Fibroblast of lung (primary cell): ENCODE measurements around the gene PHYHD1. TPM values are rescaled to one million over a fixed set of nuclear protein-coding genes. Genes with fewer than 3 reads are reported as not detected.

Experiments
- DNase-seq, 2 donors: peaks; one replicate each; pipeline versions ENCODE4 v3.0.0 to v3.0.0-alpha.2; 2010; ENCODE audit warnings: low read depth in 2 of 2
- H2AFZ ChIP-seq: 2 replicates; pipeline ENCODE4 v1.5.1; 2012; ENCODE audit warnings: low read length, control low read depth, inconsistent platforms
- H3K27ac ChIP-seq: 2 replicates; pipeline ENCODE4 v1.5.1; 2011; ENCODE audit warnings: low read length, control low read depth; ENCODE audit not compliant: insufficient read depth
- H3K27me3 ChIP-seq: 2 replicates; pipeline ENCODE4 v1.5.1; 2011; ENCODE audit warnings: mild to moderate bottlenecking, low read length; ENCODE audit not compliant: control insufficient read depth, insufficient read depth
- H3K36me3 ChIP-seq: 2 replicates; pipeline ENCODE4 v1.5.1; 2011; ENCODE audit warnings: low read length; ENCODE audit not compliant: control insufficient read depth, insufficient read depth
- H3K4me1 ChIP-seq: 2 replicates; pipeline ENCODE4 v1.5.1; 2011; ENCODE audit warnings: low read length; ENCODE audit not compliant: control insufficient read depth, insufficient read depth; ENCODE audit errors: extremely low read depth
- H3K4me2 ChIP-seq: 2 replicates; pipeline ENCODE4 v1.5.1; 2011; ENCODE audit warnings: low read length, control low read depth; ENCODE audit not compliant: insufficient read depth; ENCODE audit errors: extremely low read depth
- H3K4me3 ChIP-seq, 4 experiments: fragments of 200-600 bp in 1 of 4; sonication (generic) in 1 of 4; replicated peaks in 1 of 4; 2 replicates each; pipeline ENCODE4 v1.5.1; 2011 to 2016; ENCODE audit warnings: low read length in 4 of 4, low read depth in 3 of 4, mild to moderate bottlenecking in 3 of 4, control low read depth in 2 of 4, inconsistent platforms in 1 of 4, mixed read lengths in 1 of 4; ENCODE audit not compliant: insufficient read depth in 1 of 4; ENCODE audit errors: control extremely low read depth in 1 of 4
- H3K79me2 ChIP-seq: 2 replicates; pipeline ENCODE4 v1.5.1; 2012; ENCODE audit warnings: mild to moderate bottlenecking, low read length, inconsistent platforms; ENCODE audit not compliant: control insufficient read depth, insufficient read depth
- H3K9ac ChIP-seq: 2 replicates; pipeline ENCODE4 v1.5.1; 2011; ENCODE audit warnings: mild to moderate bottlenecking, low read length, control low read depth; ENCODE audit not compliant: insufficient read depth
- H3K9me3 ChIP-seq: 2 replicates; pipeline ENCODE4 v1.5.1; 2012; ENCODE audit warnings: low read depth, low read length; ENCODE audit not compliant: control insufficient read depth, insufficient read depth
- H4K20me1 ChIP-seq: 2 replicates; pipeline ENCODE4 v1.5.1; 2011; ENCODE audit warnings: low read length; ENCODE audit not compliant: control insufficient read depth, insufficient read depth; ENCODE audit errors: extremely low read depth
- EZH2 ChIP-seq: IDR thresholded peaks from 2 replicates; pipeline ENCODE4 v1.5.1; 2012; ENCODE audit warnings: low read length, control low read depth, mild to moderate bottlenecking; ENCODE audit errors: missing control alignments
- polyA minus RNA-seq: library from RNA; depleted of rRNA, polyadenylated mRNA; stranded (reverse); fragments of >200 nt; gene quantifications from 2 replicates; pipeline ENCODE4 v1.2.3, GENCODE V29; 2011; ENCODE audit warnings: low replicate concordance
- polyA plus RNA-seq, 2 donors: library from polyadenylated mRNA; depleted of rRNA in 1 of 2; stranded (reverse) in 1 of 2; unstranded in 1 of 2; fragments of >200 nt; gene quantifications; 2 replicates each; pipeline ENCODE4 v1.2.1, GENCODE V29; 2011 to 2012; ENCODE audit warnings: missing spikeins in 1 of 2
- total RNA-seq: library from RNA; depleted of rRNA; stranded (reverse); fragments of >200 nt; gene quantifications from 2 replicates; pipeline ENCODE4 v1.2.1, GENCODE V29; 2014
- TF ChIP-seq, protein P1 (sequence below), 2 donors: IDR thresholded peaks in 1 of 2; conservative IDR thresholded peaks in 1 of 2; 1 replicate in 1 of 2; 2 replicates in 1 of 2; pipeline ENCODE4 v1.5.1; 2011 to 2012; ENCODE audit warnings: low read length in 2 of 2, control low read depth in 1 of 2, inconsistent platforms in 1 of 2, low read depth in 1 of 2, mild to moderate bottlenecking in 1 of 2

Gene PHYHD1
- total RNA-seq (12.3 and 20.0 TPM in 2 replicates), polyA plus RNA-seq (9.8 and 17.7 TPM in 2 replicates), polyA minus RNA-seq (11.7 and 28.1 TPM in 2 replicates)
- polyA plus RNA-seq (2012), result 11.0 and 19.7 TPM in 2 replicates

DNA sequence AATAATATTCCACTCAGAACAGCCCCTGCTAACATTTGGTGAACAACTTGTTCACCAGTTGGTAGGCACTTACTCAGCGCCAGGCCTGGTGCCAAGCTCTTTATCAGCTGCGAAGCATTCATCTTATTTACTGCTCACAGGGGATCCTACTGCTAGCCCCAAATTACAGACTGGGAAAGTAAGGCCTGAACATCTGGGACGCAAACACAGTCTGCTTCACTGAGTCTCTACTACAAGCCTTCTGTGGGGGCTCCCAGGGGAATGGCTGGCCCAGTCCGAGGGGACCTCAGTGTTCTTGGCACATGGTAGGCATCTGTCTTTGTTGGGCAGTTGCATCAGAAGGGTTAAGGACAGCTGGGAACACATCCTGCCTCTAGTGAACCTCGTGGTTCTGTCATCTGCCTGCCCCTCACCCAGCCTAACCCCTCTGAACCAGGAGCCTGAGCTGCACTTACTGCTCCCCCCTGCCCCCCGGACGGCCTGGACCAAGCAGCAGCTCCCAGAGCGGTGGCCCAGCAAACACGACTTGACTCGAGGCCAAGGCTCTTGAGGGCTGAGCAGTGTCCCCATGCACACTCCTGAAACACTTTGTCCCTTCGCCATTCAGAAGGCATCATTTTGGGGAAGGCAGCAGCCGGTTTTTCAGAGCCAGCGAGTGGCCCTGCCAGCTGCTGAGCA is at the start of gene PHYHD1:
Gene PHYHD1 (plus strand): TSS at position 602 of the 678 bp plus-strand sequence. CDS start 1,342 bp downstream, outside the sequence.
- Histone ChIP-seq H3K9me3 (no peaks in the 10 kb centered on the region), H2AFZ (peak within 1 kb of the TSS; percentile 9), H3K36me3 (peaks cover 13% of the 10 kb centered on the region), H3K4me1 (peaks cover 24% of the 10 kb centered on the region), H4K20me1 (no peaks in the 10 kb centered on the region), H3K4me3 (peak within 1 kb of the TSS in 2 of 4 experiments; percentile 64 to 74), H3K79me2 (peaks cover 1% of the 10 kb centered on the region), H3K27me3 (no peaks in the 10 kb centered on the region), H3K9ac (no peak within 1 kb of the TSS), H3K4me2 (peak within 1 kb of the TSS; percentile 63), H3K27ac (peak within 1 kb of the TSS; percentile 64)
- TF ChIP-seq, protein P1, sequence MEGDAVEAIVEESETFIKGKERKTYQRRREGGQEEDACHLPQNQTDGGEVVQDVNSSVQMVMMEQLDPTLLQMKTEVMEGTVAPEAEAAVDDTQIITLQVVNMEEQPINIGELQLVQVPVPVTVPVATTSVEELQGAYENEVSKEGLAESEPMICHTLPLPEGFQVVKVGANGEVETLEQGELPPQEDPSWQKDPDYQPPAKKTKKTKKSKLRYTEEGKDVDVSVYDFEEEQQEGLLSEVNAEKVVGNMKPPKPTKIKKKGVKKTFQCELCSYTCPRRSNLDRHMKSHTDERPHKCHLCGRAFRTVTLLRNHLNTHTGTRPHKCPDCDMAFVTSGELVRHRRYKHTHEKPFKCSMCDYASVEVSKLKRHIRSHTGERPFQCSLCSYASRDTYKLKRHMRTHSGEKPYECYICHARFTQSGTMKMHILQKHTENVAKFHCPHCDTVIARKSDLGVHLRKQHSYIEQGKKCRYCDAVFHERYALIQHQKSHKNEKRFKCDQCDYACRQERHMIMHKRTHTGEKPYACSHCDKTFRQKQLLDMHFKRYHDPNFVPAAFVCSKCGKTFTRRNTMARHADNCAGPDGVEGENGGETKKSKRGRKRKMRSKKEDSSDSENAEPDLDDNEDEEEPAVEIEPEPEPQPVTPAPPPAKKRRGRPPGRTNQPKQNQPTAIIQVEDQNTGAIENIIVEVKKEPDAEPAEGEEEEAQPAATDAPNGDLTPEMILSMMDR (conservative IDR thresholded peaks at IDR 0.05 in 1 of 2, IDR thresholded peaks at IDR 0.05 in 1 of 2; ENCODE audit: low read depth in 1 of 2, low read length in 2 of 2), result no peak
- no peak for TF ChIP-seq EZH2
- peak; percentile 83 to 87 for DNase-seq

DNA sequence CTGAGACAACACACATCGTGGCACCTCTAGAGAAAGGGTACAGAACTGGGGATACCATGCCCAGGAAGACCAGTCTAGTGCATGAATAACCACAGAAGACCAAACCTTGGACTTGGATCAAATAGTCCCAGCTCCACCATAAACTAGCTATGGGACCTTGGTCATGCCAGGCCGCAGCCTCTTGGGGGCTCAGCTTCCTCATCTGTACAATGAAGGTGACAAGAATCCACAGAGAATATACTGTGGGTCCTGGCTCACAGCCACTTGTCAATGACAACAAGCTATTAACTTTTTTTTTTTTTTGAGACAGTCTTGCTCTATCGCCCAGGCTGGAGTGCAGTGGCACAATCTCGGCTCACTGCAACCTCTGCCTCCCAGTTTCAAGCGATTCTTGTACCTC is 42.9 kb upstream of the PHYHD1 start:
- H3K9ac ChIP-seq, result no peak overlapping the region
- H2AFZ ChIP-seq, result no peak overlapping the region
- DNase-seq, result no peak
- no peak overlapping the region for H3K4me2 ChIP-seq
- peaks cover 19% of the 10 kb centered on the region for H3K79me2 ChIP-seq
- H3K27me3 ChIP-seq, result no peaks in the 10 kb centered on the region
- H3K4me3 ChIP-seq, result no peak overlapping the region
- H3K36me3 ChIP-seq, result no peaks in the 10 kb centered on the region
- no peak for TF ChIP-seq EZH2
- TF ChIP-seq, protein P1 (conservative IDR thresholded peaks at IDR 0.05 in 1 of 2, IDR thresholded peaks at IDR 0.05 in 1 of 2; ENCODE audit: low read depth in 1 of 2, low read length in 2 of 2), result no peak
- H4K20me1 ChIP-seq, result no peaks in the 10 kb centered on the region
- peaks cover 5% of the 10 kb centered on the region for H3K4me1 ChIP-seq
- no peaks in the 10 kb centered on the region for H3K9me3 ChIP-seq
- H3K27ac ChIP-seq, result no peak overlapping the region

DNA sequence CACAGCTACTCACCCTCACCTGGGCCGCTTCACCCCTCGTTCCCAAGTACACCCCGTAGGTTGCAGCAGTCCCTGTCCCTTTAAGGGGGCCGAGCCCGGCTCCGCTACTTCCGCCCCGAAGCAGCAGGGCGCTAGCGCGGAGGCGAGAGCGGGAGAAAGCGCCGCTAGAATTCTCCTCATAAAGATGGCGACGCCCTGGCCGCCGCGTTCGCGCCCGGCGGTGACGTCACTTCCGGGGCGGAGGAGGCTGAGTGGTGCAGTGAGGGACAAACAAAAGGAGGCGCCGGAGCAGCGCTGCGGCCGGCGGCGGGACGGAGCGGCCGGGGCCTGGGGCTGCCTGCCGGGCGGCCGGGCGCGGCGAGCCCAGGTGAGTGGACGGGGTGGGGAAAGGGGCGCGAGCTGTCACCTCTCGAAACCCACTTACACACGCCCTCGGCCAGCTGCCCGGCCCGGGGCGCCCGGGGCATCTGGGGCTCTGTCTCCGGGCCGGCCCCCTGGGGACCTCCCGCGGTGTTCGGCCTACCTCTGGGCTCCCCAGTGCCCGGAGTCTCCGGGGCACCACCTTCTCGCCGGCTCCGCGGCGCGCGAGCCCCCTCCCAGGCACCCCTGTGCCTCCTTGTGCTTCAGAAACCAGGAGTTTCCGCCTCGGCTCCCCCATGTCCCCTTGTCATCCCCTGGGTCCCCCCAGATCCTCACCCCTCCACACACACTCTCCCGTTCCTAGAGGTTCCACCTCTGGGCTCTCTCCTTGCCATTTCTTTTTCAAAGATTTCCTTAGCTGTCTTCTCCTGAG is 38.7 kb upstream of the PHYHD1 start, which contains the start of the genes KYAT1 and LRRC8A:
Gene KYAT1 (minus strand): TSS at position 67 of the 793 bp plus-strand sequence. CDS start 36,545 bp downstream, outside the sequence.
Gene LRRC8A (plus strand): TSS at position 250 of the 793 bp plus-strand sequence. CDS start 25,032 bp downstream, outside the sequence.
- peaks cover 14% of the 10 kb centered on the region for H3K36me3 ChIP-seq
- peak; percentile 93 to 94 for DNase-seq
- H3K4me1 ChIP-seq, result peaks cover 3% of the 10 kb centered on the region
- H3K27me3 ChIP-seq, result no peaks in the 10 kb centered on the region
- TF ChIP-seq, protein P1 (conservative IDR thresholded peaks at IDR 0.05 in 1 of 2, IDR thresholded peaks at IDR 0.05 in 1 of 2; ENCODE audit: low read depth in 1 of 2, low read length in 2 of 2), result peak in 1 of 2 donors; percentile 5
- no peak for TF ChIP-seq EZH2
- peak within 1 kb of the TSS; percentile 82 for H3K9ac ChIP-seq
- peaks cover 58% of the 10 kb centered on the region for H3K79me2 ChIP-seq
- peak within 1 kb of the TSS; percentile 96 for H3K4me2 ChIP-seq
- no peaks in the 10 kb centered on the region for H4K20me1 ChIP-seq
- peak within 1 kb of the TSS; percentile 88 to 96 (median 94) for H3K4me3 ChIP-seq
- no peaks in the 10 kb centered on the region for H3K9me3 ChIP-seq
- H2AFZ ChIP-seq, result peak within 1 kb of the TSS; percentile 98
- peak within 1 kb of the TSS; percentile 82 for H3K27ac ChIP-seq
